ENCODE results near the gene STX4.

STX4 gene

GRCh38 chr16:31022544-31023251 is 10.7 kb upstream of the STX4 start:
- no peak for DNase-seq

GRCh38 chr16:31023252-31023602 is 10.1 kb upstream of the STX4 start:
- no peak for DNase-seq

- no peak for DNase-seq
Observed at GRCh38 chr16:31023627-31024226, 9.6 kb upstream of the STX4 start.

GRCh38 chr16:31025339-31025738 is 8.0 kb upstream of the STX4 start:
- no peak for DNase-seq

GRCh38 chr16:31029272-31029671 is 4.1 kb upstream of the STX4 start:
- DNase-seq, result no peak

GRCh38 chr16:31031276-31031675 is 2.1 kb upstream of the STX4 start:
- DNase-seq, result no peak

- DNase-seq, result peak; percentile 93
Observed at GRCh38 chr16:31033709-31034492, 543 bp downstream of the STX4 start.

- DNase-seq, result no peak
Observed at GRCh38 chr16:31036691-31037090, 3.3 kb downstream of the STX4 start.

GRCh38 chr16:31038993-31039392 is 5.6 kb downstream of the STX4 start:
- no peak for DNase-seq

- no peak for DNase-seq
Observed at GRCh38 chr16:31042866-31043265, 9.5 kb downstream of the STX4 start.

GRCh38 chr16:31043352-31043751 is 10.0 kb downstream of the STX4 start:
- no peak for DNase-seq

GRCh38 chr16:31043898-31044481 is 10.6 kb downstream of the STX4 start:
- DNase-seq, result no peak

GRCh38 chr16:31050280-31051030 is 17.1 kb downstream of the STX4 start:
- DNase-seq, result no peak

- DNase-seq, result peak; percentile 73
Observed at GRCh38 chr16:31052114-31052513, 18.8 kb downstream of the STX4 start.

GRCh38 chr16:31055613-31056012 is 22.3 kb downstream of the STX4 start:
- DNase-seq, result no peak

GRCh38 chr16:31061126-31061812 is 27.9 kb downstream of the STX4 start:
- no peak for DNase-seq

- DNase-seq, result no peak
Observed at GRCh38 chr16:31061813-31062440, 28.6 kb downstream of the STX4 start.

GRCh38 chr16:31063495-31063842 is 30.1 kb downstream of the STX4 start:
- DNase-seq, result no peak

- DNase-seq, result no peak
Observed at GRCh38 chr16:31063843-31064611, 30.7 kb downstream of the STX4 start.

- no peak for DNase-seq
Observed at GRCh38 chr16:31064882-31065461, 31.6 kb downstream of the STX4 start.

GRCh38 chr16:31067342-31067741 is 34.0 kb downstream of the STX4 start:
- no peak for DNase-seq

Data from hematopoietic multipotent progenitor cell treated with erythropoietin and hydrocortisone succinate and interleukin-3 and kit ligand, for 8 days (in vitro differentiated cells).